Urinary bladder (tissue), 4 donors: ENCODE measurements around the gene RPL11. TPM values are rescaled to one million over a fixed set of nuclear protein-coding genes. Genes with fewer than 3 reads are reported as not detected.
A peak's percentile ranks its signal among the peaks of the same experiment; 100 is the strongest.
"Not testable (repeated sequence)": the region's sequence is repeated elsewhere in the genome, so short reads cannot be mapped to it uniquely, and the experiment has no call there.

Experiments used
- DNase-seq: peaks from one replicate; pipeline ENCODE4 v3.0.0-alpha.2; 2015; ENCODE audit errors: extremely low spot score
- H3K27ac ChIP-seq: one replicate; pipeline ENCODE4 v1.5.1; 2013; ENCODE audit warnings: low read depth, mild to moderate bottlenecking, moderate library complexity
- H3K36me3 ChIP-seq: one replicate; pipeline ENCODE4 v1.6.1; 2013; ENCODE audit warnings: mild to moderate bottlenecking, moderate library complexity; ENCODE audit not compliant: insufficient read depth
- H3K4me1 ChIP-seq: one replicate; pipeline ENCODE4 v1.6.1; 2013; ENCODE audit warnings: mild to moderate bottlenecking, moderate library complexity; ENCODE audit not compliant: insufficient read depth
- H3K4me3 ChIP-seq: one replicate; pipeline ENCODE4 v1.5.1; 2013; ENCODE audit warnings: low read depth, low read length
- WGBS: extraction: QIAGEN DNeasy Blood & Tissue Kit; methylation state at CpG from one replicate; pipeline ENCODE4 v1.1.7; 2013; 5-methylcytosine and 5-hydroxymethylcytosine counted together
- polyA plus RNA-seq: library from polyadenylated mRNA; stranded (reverse); fragments of 200-250 nt; gene quantifications from one replicate; pipeline ENCODE4 v1.2.3, GENCODE V29; 2013
- total RNA-seq: library from RNA; depleted of rRNA; stranded (reverse); fragments of >200 nt; gene quantifications from one replicate; pipeline ENCODE4 v1.2.3, GENCODE V29; 2014
- donor health status: healthy with polysubstance abuse.
- donor health status: healthy.

RPL11 gene
- 959 TPM for total RNA-seq
- 2,380 TPM for polyA plus RNA-seq

DNA sequence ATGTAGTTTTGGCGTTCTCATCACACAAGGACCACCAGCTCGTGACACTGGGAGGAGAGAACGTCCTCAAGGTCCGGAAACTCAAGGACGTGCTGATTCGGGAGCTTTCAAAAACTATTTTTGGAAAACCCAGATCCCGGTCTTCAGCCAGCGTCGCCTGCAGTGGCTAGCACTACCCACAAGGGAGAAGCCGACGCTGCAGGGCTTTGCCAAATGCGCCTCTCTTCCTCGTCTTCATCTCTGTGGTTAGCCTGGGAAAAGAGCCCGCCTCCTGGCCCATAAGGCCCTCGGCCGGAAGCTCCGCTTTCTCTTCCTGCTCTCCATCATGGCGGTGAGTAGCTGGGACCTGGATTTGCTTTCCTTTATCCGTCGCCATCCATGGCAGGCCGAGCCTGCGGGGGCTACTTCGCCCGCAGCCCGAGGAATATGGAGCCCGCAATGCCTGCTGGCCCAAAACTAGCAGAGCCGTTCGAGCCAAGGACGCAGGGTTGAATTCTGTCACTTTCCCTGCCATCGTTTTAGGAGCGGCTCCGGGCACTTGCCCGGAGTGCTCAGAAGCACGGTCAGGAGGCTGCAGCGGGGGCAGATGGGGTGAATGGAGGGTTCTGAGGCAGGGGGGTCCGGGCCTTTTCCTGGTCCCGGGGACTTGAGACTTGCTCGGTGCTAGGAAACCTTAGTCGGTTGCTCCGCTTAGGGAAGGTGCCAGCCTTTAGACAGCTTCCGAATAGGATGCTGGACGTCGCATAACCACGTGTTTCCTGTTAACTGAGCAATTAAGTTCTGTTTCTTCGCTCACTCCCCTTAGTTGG lies at the start of gene RPL11:
Gene RPL11 (plus strand): TSS at position 308 of the 809 bp plus-strand sequence. CDS start 18 bp downstream, at position 326.
- H3K4me1 ChIP-seq: no peaks in the 10 kb centered on the region
- WGBS: under 1% methylated on average over 45 of the region's 45 CpGs
- H3K36me3 ChIP-seq: peaks cover 9% of the 10 kb centered on the region
- peak within 1 kb of the TSS; percentile 86 for H3K4me3 ChIP-seq
- peak within 1 kb of the TSS; percentile 92 for H3K27ac ChIP-seq
- peak; percentile 88 for DNase-seq

DNA sequence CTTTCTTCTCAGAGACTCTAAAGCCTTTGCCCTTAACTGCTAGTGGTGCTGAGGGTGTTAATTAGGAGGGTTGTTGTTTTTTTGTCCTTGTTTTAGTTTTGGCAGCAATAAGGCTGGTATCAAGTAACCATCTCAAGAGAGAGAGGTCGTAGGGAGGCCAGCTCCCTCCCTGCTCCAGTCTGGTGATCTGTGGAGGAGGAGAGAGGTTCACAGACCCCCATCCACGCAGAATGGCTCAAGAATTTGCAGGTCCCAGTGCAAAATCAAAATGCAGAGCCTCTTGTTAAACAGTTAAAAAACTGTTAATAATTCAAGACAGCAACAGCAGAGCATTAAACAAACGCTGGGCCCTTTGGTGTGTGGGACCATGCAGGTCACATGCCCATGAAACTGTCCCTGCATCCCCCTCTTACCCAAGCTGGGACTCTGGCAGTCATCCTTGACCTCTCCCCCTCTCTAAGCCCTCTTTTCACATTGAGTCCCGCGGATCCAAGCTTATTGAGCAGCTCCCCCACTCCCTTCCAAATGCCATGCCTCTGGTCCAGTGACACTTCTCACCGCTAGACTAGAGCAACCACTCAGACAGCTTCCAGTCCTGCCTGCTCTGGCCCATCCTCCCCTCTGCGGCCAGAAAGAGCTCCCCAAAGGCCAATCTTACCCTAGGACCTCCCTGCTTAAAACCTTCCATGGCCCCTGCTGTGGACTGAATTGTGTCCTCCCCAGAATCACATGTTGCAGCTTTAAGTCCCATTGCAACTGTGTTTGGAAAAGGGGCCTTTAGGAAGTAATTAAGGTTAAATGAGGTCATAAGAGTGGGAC lies 47.7 kb upstream of the RPL11 start:
- Histone ChIP-seq H3K4me3 (no peak overlapping the region), H3K27ac (no peak overlapping the region), H3K36me3 (no peaks in the 10 kb centered on the region), H3K4me1 (no peaks in the 10 kb centered on the region)
- 42% methylated on average over 7 of the region's 7 CpGs for WGBS
- no peak for DNase-seq

DNA sequence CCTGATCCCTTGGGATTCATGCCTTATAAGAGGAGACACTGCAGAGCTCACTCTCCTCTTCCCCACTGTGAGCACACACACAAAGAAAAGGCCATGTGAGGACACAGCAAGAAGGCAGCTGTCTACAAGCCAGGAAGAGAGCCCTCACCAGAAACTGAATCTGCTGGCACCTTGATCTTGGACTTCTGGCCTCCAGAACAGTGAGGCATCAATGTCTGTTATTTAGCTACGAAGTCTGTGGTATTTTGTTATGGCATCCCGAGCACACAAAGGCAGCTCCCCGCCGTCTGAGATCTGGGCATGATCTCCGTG lies 47.1 kb upstream of the RPL11 start:
- no peak for DNase-seq
- Histone ChIP-seq H3K36me3 (no peaks in the 10 kb centered on the region), H3K4me1 (no peaks in the 10 kb centered on the region), H3K27ac (no peak overlapping the region), H3K4me3 (no peak overlapping the region)
- 75% methylated on average over 5 of the region's 5 CpGs for WGBS

DNA sequence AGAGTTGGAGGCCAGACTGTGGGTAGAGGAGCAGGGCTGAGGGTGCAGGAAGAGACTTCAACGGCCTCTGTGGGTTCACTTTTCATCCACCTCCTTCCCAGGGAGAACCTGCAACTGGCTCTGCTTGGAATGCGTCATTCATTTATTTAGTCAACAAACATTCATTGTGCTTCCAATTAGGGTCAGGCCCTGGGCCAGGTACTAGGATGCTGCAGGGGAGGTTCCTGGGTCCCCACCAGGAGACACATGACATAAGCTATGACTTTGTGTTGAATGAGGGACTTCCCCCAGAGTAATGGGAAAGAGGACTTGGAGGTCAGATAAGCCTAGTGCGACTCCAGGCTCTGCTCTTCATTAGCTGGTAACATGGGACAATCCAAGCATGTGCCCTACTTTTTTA lies 46.3 kb upstream of the RPL11 start:
- DNase-seq: no peak
- Histone ChIP-seq H3K27ac (no peak overlapping the region), H3K36me3 (no peaks in the 10 kb centered on the region), H3K4me1 (no peaks in the 10 kb centered on the region), H3K4me3 (no peak overlapping the region)
- WGBS: 91% methylated on average over 3 of the region's 3 CpGs

- H3K27ac ChIP-seq: no peak overlapping the region
- WGBS: 96% methylated on average over 4 of the region's 4 CpGs
Measured at GRCh38 chr1:23646091-23646490, 45.5 kb upstream of the RPL11 start.

DNA sequence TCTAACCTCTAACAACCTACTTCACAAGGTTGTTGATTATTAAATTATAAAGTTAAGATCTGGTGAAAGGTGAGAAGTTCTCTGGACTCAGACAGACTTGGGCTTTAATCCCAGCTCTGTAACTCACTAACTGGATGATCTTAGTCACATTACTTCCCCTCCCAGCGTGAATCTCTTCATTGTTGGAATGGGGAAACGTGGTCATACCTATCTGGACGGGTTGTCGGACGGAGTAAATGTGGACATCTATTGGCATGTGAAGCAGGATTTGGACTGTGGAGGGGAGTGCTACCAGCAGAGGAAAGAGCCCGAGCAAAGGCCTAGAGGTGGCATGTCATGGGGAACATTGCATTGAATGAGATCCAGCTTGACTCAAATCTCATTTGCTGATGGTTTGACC lies 45.1 kb upstream of the RPL11 start:
- 81% methylated on average over 6 of the region's 6 CpGs for WGBS
- Histone ChIP-seq H3K4me1 (no peaks in the 10 kb centered on the region), H3K27ac (no peak overlapping the region), H3K4me3 (no peak overlapping the region), H3K36me3 (no peaks in the 10 kb centered on the region)
- DNase-seq: no peak

More at GRCh38 chr1:23646091-23646490, 45.5 kb upstream of the RPL11 start:
- no peak for DNase-seq
- no peak overlapping the region for H3K4me3 ChIP-seq
- no peaks in the 10 kb centered on the region for H3K36me3 ChIP-seq
- no peaks in the 10 kb centered on the region for H3K4me1 ChIP-seq

- H3K27ac ChIP-seq: no peak overlapping the region
- 94% methylated on average over 6 of the region's 6 CpGs for whole genome bisulfite sequencing
- H3K4me1 ChIP-seq: no peaks in the 10 kb centered on the region
- no peak for DNase-seq
- H3K36me3 ChIP-seq: no peaks in the 10 kb centered on the region
- no peak overlapping the region for H3K4me3 ChIP-seq
Measured at GRCh38 chr1:23648576-23648975, 43.0 kb upstream of the RPL11 start.

GRCh38 chr1:23649157-23649556 lies 42.4 kb upstream of the RPL11 start:
- H3K4me3 ChIP-seq, H3K27ac ChIP-seq, H3K4me1 ChIP-seq, DNase-seq, H3K36me3 ChIP-seq: not testable (repeated sequence)
- WGBS: 93% methylated on average over 11 of the region's 11 CpGs

GRCh38 chr1:23650344-23650990 lies 41.1 kb upstream of the RPL11 start:
- 62% methylated on average over 10 of the region's 10 CpGs for WGBS
- no peak for DNase-seq
- no peak overlapping the region for H3K4me3 ChIP-seq
- H3K4me1 ChIP-seq: no peaks in the 10 kb centered on the region
- H3K36me3 ChIP-seq: no peaks in the 10 kb centered on the region
- H3K27ac ChIP-seq: no peak overlapping the region

DNA sequence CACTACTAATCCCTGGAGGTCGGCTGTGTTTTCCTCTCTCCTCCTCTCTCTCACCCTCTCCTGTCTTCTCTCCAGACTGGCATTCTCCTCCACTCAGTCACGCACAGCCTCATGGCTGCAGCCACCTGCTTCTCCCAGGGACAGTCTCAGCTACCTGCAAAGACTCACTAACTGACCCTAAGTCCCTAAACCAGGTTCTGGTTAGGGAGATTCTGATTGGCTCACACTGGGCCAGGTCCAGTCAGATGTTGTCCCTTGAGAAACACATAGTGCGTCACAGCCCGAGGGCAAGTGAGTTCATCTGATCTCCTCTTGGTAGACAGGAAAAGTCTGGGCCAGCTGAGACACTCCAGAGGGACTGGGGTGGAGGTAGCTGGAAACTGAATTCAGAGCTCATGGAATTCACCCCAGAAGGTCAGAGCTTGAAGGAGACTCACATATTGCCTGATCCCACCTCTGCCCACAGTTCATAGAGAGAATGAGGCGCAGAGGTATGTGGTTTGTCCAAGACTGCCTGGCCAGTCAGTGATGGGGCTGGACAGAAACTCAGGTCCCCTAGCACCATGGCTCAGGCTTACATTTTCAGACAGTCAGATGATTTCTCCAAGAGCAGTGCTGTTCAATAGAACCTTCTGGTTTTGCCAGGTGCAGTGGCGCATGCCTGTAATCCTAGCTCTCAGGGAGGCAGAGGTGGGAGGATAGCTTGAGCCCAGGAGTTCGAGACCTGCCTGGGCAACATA lies 40.4 kb upstream of the RPL11 start:
- no peaks in the 10 kb centered on the region for H3K4me1 ChIP-seq
- 65% methylated on average over 7 of the region's 7 CpGs for WGBS
- H3K4me3 ChIP-seq: no peak overlapping the region
- DNase-seq: no peak
- no peak overlapping the region for H3K27ac ChIP-seq
- no peaks in the 10 kb centered on the region for H3K36me3 ChIP-seq

DNA sequence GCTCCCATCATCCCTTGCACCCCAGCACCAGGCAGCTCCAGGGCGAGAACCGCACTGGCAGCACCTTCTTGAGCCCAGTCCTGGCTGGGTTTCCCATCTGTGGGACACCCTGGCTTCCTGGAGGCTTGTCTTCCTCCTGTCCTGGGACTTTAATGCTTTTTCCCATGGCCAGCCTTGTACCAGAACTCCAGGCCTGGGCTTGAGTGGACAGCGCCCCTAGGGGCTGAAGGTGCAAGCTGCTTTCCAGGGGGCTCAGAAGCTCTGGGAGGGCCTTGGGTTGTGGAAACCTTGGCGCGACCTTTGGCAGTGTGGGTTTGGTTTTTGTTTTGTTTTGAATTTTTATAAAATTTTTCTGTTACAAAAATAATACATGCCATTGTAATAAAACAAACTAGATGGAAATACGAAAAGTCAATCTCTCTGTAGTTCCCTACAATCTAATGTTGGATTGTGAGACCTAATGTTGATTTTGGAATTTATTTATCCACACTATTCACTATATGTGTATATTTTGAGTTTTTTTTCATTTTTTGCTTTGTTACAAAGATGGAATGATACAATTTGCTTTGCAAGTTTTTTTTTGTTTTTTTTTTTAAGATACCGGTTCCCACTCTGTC lies 33.8 kb upstream of the RPL11 start:
- DNase-seq: no peak
- Histone ChIP-seq H3K27ac (no peak overlapping the region), H3K4me1 (no peaks in the 10 kb centered on the region), H3K36me3 (no peaks in the 10 kb centered on the region), H3K4me3 (no peak overlapping the region)
- 48% methylated on average over 7 of the region's 7 CpGs for WGBS

DNA sequence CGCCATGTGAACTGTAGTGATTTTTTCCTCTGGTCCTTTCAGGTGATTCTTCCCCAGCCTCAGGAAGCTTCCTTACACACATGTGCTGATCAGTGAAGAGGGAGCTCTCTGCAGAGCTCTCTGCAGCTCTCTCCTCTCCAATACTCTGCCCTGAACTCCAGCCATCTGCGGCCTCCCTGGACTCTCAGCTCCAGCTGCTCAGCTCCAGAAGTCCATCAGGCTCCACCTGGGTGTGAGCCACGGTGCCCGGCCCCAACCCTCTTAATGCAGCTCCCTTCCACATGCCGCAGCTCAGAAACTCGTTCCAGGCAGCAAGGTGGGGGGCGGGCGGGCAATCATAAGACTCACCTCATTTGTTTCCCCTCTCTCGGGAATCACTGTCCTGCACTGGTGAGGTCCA lies 30.9 kb upstream of the RPL11 start:
- WGBS: 75% methylated on average over 9 of the region's 9 CpGs
- no peak overlapping the region for H3K4me3 ChIP-seq
- DNase-seq: no peak

DNA sequence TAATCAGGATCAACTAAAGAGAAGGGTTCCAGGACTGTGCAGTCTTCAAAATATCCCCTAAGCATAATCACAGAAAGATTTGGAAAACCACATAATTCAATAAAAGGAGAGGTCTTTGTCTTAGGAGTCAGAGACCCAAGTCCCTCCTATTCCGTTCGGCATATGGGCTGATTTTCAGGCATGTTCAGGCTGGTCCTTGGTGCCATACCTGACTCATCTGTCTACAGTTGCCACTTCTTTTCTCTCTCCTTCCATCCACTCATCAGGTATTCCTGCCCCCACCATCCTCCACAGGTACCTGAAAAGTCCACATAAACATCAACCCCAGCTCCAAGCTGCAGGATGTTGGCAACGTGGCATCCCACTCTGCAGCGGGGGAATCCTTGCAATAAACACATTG lies 29.7 kb upstream of the RPL11 start:
- WGBS: 73% methylated on average over 4 of the region's 4 CpGs

More for the DNA sequence above, 30.9 kb upstream of the RPL11 start:
- Histone ChIP-seq H3K27ac (no peak overlapping the region), H3K36me3 (no peaks in the 10 kb centered on the region), H3K4me1 (no peaks in the 10 kb centered on the region)

More for the DNA sequence above, 29.7 kb upstream of the RPL11 start:
- H3K36me3 ChIP-seq: no peaks in the 10 kb centered on the region
- H3K27ac ChIP-seq: no peak overlapping the region
- no peak for DNase-seq
- H3K4me1 ChIP-seq: no peaks in the 10 kb centered on the region
- no peak overlapping the region for H3K4me3 ChIP-seq
